ENCODE results near the gene MPHOSPH10. TPM values are rescaled to one million over a fixed set of nuclear protein-coding genes. Genes with fewer than 3 reads are reported as not detected.

MPHOSPH10 gene
- total RNA-seq, 1 donor from 2014 or later = 28.6 TPM

GRCh38 chr2:71190656-71191569 lies 60.5 kb downstream of the MPHOSPH10 start:
- Mint-ChIP-seq H3K9me3 (ENCODE audit: low read depth) (peaks cover 14% of the 10 kb centered on the region), H3K27ac (ENCODE audit: unreplicated experiment) (no peak overlapping the region)

GRCh38 chr2:71191570-71191943 lies 61.1 kb downstream of the MPHOSPH10 start:
- H3K36me3 Mint-ChIP-seq (ENCODE audit: low read depth) = peaks cover 7% of the 10 kb centered on the region
- peaks cover 7% of the 10 kb centered on the region for H3K27me3 Mint-ChIP-seq (ENCODE audit: low read depth)
- no peak overlapping the region for H3K4me3 Mint-ChIP-seq (ENCODE audit: unreplicated experiment)
- H3K27ac Mint-ChIP-seq (ENCODE audit: unreplicated experiment) = no peak overlapping the region
- peaks cover 19% of the 10 kb centered on the region for H3K9me3 Mint-ChIP-seq (ENCODE audit: low read depth)
- no peak for TF ChIP-seq CTCF (IDR thresholded peaks at IDR 0.05)
- DNase-seq (ENCODE audit: low spot score) = no peak
- H3K4me1 Mint-ChIP-seq (ENCODE audit: low read depth) = no peaks in the 10 kb centered on the region

More at GRCh38 chr2:71190656-71191569, 60.5 kb downstream of the MPHOSPH10 start:
- DNase-seq (ENCODE audit: low spot score) = no peak
- Mint-ChIP-seq H3K27me3 (ENCODE audit: low read depth) (peaks cover 3% of the 10 kb centered on the region), H3K36me3 (ENCODE audit: low read depth) (peaks cover 3% of the 10 kb centered on the region), H3K4me3 (ENCODE audit: unreplicated experiment) (no peak overlapping the region), H3K4me1 (ENCODE audit: low read depth) (no peaks in the 10 kb centered on the region)
- peak; percentile 66 for TF ChIP-seq CTCF (IDR thresholded peaks at IDR 0.05)

Other genes starting within 250 kb of the MPHOSPH10 start
- gene VAX2, start 230.1 kb upstream of the MPHOSPH10 start, total RNA-seq = 4.5 to 5.1 TPM (median 5.0 TPM) in 3 replicates
- 3.7 to 5.0 TPM (median 3.9 TPM) in 3 replicates for gene ATP6V1B1, start 194.7 kb upstream of the MPHOSPH10 start, total RNA-seq
- 0.85 to 2.2 TPM (median 1.8 TPM) in 3 replicates for gene ANKRD53, start 152.0 kb upstream of the MPHOSPH10 start, total RNA-seq
- 54.1 to 57.3 TPM (median 56.8 TPM) in 3 replicates for gene TEX261, start 135.8 kb upstream of the MPHOSPH10 start, total RNA-seq
- 166 to 185 TPM (median 177 TPM) in 3 replicates for gene NAGK, start 62.0 kb upstream of the MPHOSPH10 start, total RNA-seq
- gene MCEE, start 405 bp upstream of the MPHOSPH10 start, total RNA-seq = 21.1 to 26.5 TPM (median 22.6 TPM) in 3 replicates
- 0.67 to 0.73 TPM (median 0.70 TPM) in 3 replicates for gene PAIP2B, start 96.5 kb downstream of the MPHOSPH10 start, total RNA-seq
- gene ZNF638, start 201.1 kb downstream of the MPHOSPH10 start, total RNA-seq = 79.8 to 121 TPM (median 83.4 TPM) in 3 replicates

Measured in chondrocyte (in vitro differentiated cells).